ENCODE measurements around the gene PLEKHA4.

PLEKHA4 gene

GRCh38 chr19:48815870-48816501 is 52.4 kb downstream of the PLEKHA4 start:
- no peak overlapping the region for H3K4me3 ChIP-seq (ENCODE audit: low read length)
- no peak for TF ChIP-seq ZNF274 (IDR thresholded peaks at IDR 0.05; ENCODE audit: low read depth, low read length)

GRCh38 chr19:48814895-48815294 is 53.5 kb downstream of the PLEKHA4 start:
- no peak for TF ChIP-seq ZNF274 (IDR thresholded peaks at IDR 0.05; ENCODE audit: low read depth, low read length)
- no peak overlapping the region for H3K4me3 ChIP-seq (ENCODE audit: low read length)

- no peak overlapping the region for H3K4me3 ChIP-seq (ENCODE audit: low read length)
- TF ChIP-seq ZNF274 (IDR thresholded peaks at IDR 0.05; ENCODE audit: low read depth, low read length), result no peak
These were observed 55.1 kb downstream of the PLEKHA4 start for GRCh38 chr19:48813123-48813913.

- H3K4me3 ChIP-seq (ENCODE audit: low read length), result peak overlapping the region; percentile 89; the same call in 1 of the 2 replicates
- no peak for TF ChIP-seq ZNF274 (IDR thresholded peaks at IDR 0.05; ENCODE audit: low read depth, low read length)
These were observed 56.1 kb downstream of the PLEKHA4 start for GRCh38 chr19:48812094-48812929.

- no peak for TF ChIP-seq ZNF274 (IDR thresholded peaks at IDR 0.05; ENCODE audit: low read depth, low read length)
- peak overlapping the region; percentile 89 for H3K4me3 ChIP-seq (ENCODE audit: low read length)
These were observed 58.3 kb downstream of the PLEKHA4 start for GRCh38 chr19:48810151-48810550.

- no peak overlapping the region for H3K4me3 ChIP-seq (ENCODE audit: low read length)
- TF ChIP-seq ZNF274 (IDR thresholded peaks at IDR 0.05; ENCODE audit: low read depth, low read length), result no peak
These were observed 60.7 kb downstream of the PLEKHA4 start for GRCh38 chr19:48807590-48808308.

- TF ChIP-seq ZNF274 (IDR thresholded peaks at IDR 0.05; ENCODE audit: low read depth, low read length), result no peak
These were observed 61.4 kb downstream of the PLEKHA4 start for GRCh38 chr19:48806818-48807589.

GRCh38 chr19:48806518-48806817 is 61.9 kb downstream of the PLEKHA4 start:
- TF ChIP-seq ZNF274 (IDR thresholded peaks at IDR 0.05; ENCODE audit: low read depth, low read length), result no peak
- no peak overlapping the region for H3K4me3 ChIP-seq (ENCODE audit: low read length)

More at GRCh38 chr19:48806818-48807589, 61.4 kb downstream of the PLEKHA4 start:
- H3K4me3 ChIP-seq (ENCODE audit: low read length), result no peak overlapping the region

GRCh38 chr19:48805452-48805851 is 63.0 kb downstream of the PLEKHA4 start:
- no peak overlapping the region for H3K4me3 ChIP-seq (ENCODE audit: low read length)
- TF ChIP-seq ZNF274 (IDR thresholded peaks at IDR 0.05; ENCODE audit: low read depth, low read length), result no peak

- no peak overlapping the region for H3K4me3 ChIP-seq (ENCODE audit: low read length)
- no peak for TF ChIP-seq ZNF274 (IDR thresholded peaks at IDR 0.05; ENCODE audit: low read depth, low read length)
These were observed 63.9 kb downstream of the PLEKHA4 start for GRCh38 chr19:48804496-48804895.

- no peak overlapping the region for H3K4me3 ChIP-seq (ENCODE audit: low read length)
- no peak for TF ChIP-seq ZNF274 (IDR thresholded peaks at IDR 0.05; ENCODE audit: low read depth, low read length)
These were observed 65.8 kb downstream of the PLEKHA4 start for GRCh38 chr19:48802623-48803022.

- TF ChIP-seq ZNF274 (IDR thresholded peaks at IDR 0.05; ENCODE audit: low read depth, low read length), result no peak
- H3K4me3 ChIP-seq (ENCODE audit: low read length), result no peak overlapping the region
These were observed 68.8 kb downstream of the PLEKHA4 start for GRCh38 chr19:48799358-48800300.
